Fibroblast of skin of abdomen (primary cell): ENCODE results near the gene ZG16.

Experiments
- DNase-seq: peaks from one replicate; pipeline ENCODE4 v3.0.0-alpha.2; 2013

ZG16 gene

DNA sequence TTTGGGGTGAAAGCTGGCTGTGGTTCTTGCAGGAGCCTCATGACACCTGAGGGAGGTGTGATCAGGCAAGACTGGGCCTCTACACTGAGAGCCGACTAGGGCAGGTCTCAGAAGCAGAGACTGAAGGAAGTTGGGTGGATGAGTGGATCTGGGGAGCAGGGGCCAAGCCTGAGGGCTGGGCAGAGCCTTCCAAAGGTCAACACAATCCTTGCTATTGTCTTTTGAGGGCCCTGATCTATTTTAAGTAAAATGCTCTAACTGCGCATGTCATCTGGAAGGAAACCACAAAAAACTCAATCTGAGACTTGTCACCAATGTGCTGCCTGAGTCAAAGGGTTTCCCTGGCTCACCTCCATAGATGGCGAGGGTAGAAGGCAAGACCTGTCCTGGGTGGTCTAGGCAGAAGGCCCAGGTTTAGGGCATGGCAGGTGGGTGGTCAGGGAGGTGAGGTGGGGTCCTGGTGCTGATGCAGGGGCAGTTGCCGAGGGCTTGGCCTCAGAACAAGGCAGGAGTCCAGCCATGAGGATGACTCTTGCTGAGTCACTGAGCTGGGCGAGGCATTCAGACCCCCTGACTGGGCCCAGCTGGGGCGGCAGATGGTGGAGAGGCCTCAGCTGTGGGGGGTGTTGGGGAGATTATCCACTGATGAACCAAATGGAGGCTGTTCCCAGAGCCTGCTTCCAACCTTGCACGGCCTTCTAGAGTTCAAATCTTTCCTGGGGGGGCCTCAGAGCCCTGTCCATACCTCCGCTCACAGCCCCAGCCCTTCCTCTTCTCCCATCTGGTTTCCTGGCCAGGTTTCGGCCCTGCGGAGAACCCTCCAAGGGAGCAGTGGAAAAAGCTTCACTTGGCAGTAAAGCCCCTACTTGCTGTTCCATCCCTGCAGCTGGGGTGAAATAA, 47.3 kb downstream of the ZG16 start:
- DNase-seq: peak; percentile 87

DNA sequence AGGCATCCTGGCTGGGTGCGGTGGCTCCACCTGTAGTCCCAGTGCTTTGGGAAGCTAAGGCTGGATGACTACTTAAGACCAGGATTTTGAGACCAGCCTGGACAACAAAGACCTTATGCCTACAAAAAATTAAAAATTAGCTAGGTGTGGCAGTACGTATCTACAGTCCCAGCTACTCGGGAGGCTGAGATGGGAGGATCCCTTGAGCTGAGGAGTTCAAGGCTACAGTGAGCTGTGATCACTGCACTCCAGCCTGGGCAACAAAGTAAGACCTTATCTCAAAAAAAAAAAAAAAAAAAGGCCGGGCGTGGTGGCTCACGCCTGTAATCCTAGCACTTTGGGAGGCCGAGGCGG, 48.3 kb downstream of the ZG16 start:
- no peak for DNase-seq

DNA sequence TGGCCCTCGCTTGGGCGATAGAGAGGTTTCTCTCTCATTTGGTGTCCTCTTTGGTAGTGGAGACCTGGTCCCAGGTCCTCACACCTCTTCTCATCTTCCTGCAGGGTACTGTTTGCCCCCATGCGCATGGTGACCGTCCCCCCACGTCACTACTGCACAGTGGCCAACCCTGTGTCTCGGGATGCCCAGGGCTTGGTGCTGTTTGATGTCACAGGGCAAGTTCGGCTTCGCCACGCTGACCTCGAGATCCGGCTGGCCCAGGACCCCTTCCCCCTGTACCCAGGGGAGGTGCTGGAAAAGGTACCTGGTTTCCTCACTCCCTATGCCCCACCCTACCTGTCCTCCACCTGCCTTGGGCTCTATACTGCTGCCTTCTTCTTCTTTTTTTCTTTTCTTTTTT, 52.7 kb downstream of the ZG16 start:
- no peak for DNase-seq

DNA sequence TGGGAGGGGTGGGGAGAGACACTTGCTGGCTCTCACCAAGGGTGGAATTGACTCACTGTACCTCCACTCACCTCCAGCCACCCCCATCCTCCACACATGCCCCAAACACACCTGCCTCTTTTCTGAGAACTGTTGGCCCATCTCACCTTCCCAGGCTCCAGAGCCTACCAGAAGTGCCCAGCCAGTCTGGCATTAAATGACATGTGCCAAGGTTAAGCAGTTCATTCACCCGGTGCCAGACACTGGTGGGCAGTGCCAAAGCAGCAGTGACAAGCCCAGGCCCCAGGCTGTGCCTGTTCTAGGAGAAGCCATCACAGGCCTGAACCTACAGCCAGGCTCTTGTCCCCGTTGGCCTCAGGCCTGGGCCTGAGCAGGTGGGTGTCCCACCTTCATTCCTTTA, 53.4 kb downstream of the ZG16 start:
- DNase-seq: no peak
